HG02798 (cell line): Measurements from ENCODE around the gene TICAM1.
"Not testable (repeated sequence)": the region's sequence is repeated elsewhere in the genome, so short reads cannot be mapped to it uniquely, and the experiment has no call there.

Experiments used
- ATAC-seq: cut with Tn5 transposase; IDR thresholded peaks from one replicate; pipeline ENCODE4 v1.9.1; 2021; ENCODE audit warnings: mild to moderate bottlenecking; ENCODE audit not compliant: unreplicated experiment, poor library complexity

The TICAM1 gene

GRCh38 chr19:4807188-4807587 is 24.3 kb downstream of the TICAM1 start:
- ATAC-seq: no peak

- ATAC-seq: no peak
Observed at GRCh38 chr19:4806384-4806783, 25.1 kb downstream of the TICAM1 start.

- not testable (repeated sequence) for ATAC-seq
Observed at GRCh38 chr19:4805140-4805539, 26.4 kb downstream of the TICAM1 start.

GRCh38 chr19:4803736-4804695 is 27.5 kb downstream of the TICAM1 start:
- ATAC-seq: no peak

- ATAC-seq: no peak
Observed at GRCh38 chr19:4802711-4803110, 28.8 kb downstream of the TICAM1 start.

GRCh38 chr19:4801085-4801619 is 30.4 kb downstream of the TICAM1 start:
- no peak for ATAC-seq

- no peak for ATAC-seq
Observed at GRCh38 chr19:4800591-4801081, 30.9 kb downstream of the TICAM1 start.

GRCh38 chr19:4795400-4795799 is 36.1 kb downstream of the TICAM1 start:
- ATAC-seq: no peak

GRCh38 chr19:4794971-4795370 is 36.5 kb downstream of the TICAM1 start:
- no peak for ATAC-seq

- ATAC-seq: not testable (repeated sequence)
Observed at GRCh38 chr19:4793278-4793677, 38.2 kb downstream of the TICAM1 start.

- not testable (repeated sequence) for ATAC-seq
Observed at GRCh38 chr19:4792866-4793195, 38.7 kb downstream of the TICAM1 start.

- ATAC-seq: not testable (repeated sequence)
Observed at GRCh38 chr19:4792019-4792865, 39.3 kb downstream of the TICAM1 start.

- peak; percentile 95 for ATAC-seq
Observed at GRCh38 chr19:4791183-4792018, 40.1 kb downstream of the TICAM1 start, which contains the start of gene FEM1A. Gene FEM1A, plus strand, starts transcription at chr19:4791734. Its CDS starts 121 bp downstream, at chr19:4791855.

- ATAC-seq: not testable (repeated sequence)
Observed at GRCh38 chr19:4786412-4787016, 45.0 kb downstream of the TICAM1 start.

GRCh38 chr19:4781801-4782200 is 49.7 kb downstream of the TICAM1 start:
- ATAC-seq: no peak

GRCh38 chr19:4780860-4781259 is 50.7 kb downstream of the TICAM1 start:
- no peak for ATAC-seq

GRCh38 chr19:4778124-4778523 is 53.4 kb downstream of the TICAM1 start:
- ATAC-seq: not testable (repeated sequence)

- ATAC-seq: no peak
Observed at GRCh38 chr19:4776436-4777211, 54.9 kb downstream of the TICAM1 start.
